ENCODE data around the gene ZMYM4.

DNA sequence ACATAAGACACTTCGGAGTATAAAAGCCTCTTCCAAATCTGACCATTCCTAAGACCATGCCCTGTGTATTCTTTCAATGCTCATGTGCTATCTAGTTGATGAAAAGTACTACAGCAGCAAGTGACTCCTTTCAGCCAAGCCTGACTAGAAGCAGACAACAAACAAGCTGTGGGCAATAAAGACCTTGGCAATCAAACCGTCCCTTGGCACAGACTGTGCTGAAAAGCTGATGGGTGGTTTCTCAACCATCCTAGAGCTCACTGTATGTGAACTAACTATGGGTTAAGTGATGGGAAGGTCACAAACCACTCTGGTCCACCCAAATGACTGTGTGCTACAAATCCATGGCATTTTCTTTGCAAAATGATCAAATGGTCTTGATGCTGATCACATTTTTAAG is 194.7 kb downstream of the ZMYM4 start:
- TF ChIP-seq TAF1 (IDR thresholded peaks at IDR 0.05; ENCODE audit: low read depth) (no peak), NFIC (IDR thresholded peaks at IDR 0.05) (no peak), CEBPB (IDR thresholded peaks at IDR 0.05) (no peak)

All from Ishikawa (cell line).